ENCODE results near the gene BSG.

- TF ChIP-seq CTCF (IDR thresholded peaks at IDR 0.05; ENCODE audit: low read depth, low read length) (no peak), EZH2phosphoT487 (IDR thresholded peaks at IDR 0.05; ENCODE audit: low read depth) (no peak)
These were observed 9.2 kb downstream of the BSG start for GRCh38 chr19:581399-582111.

All from OCI-LY3 (cell line).